Stimulated activated memory B cell treated with anti-CD40 and anti-IgM and Interleukin-4, amounts not matched to agents 10 μg/mL and 1 μg/mL and 100 μg/mL, for 72 hours (primary cell): ENCODE data around the gene DIP2C.
"Not testable (repeated sequence)": the region's sequence is repeated elsewhere in the genome, so short reads cannot be mapped to it uniquely, and the experiment has no call there.

Experiments used
- ATAC-seq: fragments of 150-1000 bp; cut with Tn5 transposase; 2 replicates; pipeline ENCODE4 v1.10.0; 2021
- H3K27ac Mint-ChIP-seq: one replicate; pipeline ENCODE4 v1.8.0; 2022; ENCODE audit warnings: mild to moderate bottlenecking, mixed read lengths
- H3K27me3 Mint-ChIP-seq: one replicate; pipeline ENCODE4 v1.8.0; 2022; ENCODE audit warnings: mixed read lengths
- H3K36me3 Mint-ChIP-seq: one replicate; pipeline ENCODE4 v1.8.0; 2022; ENCODE audit warnings: mixed read lengths
- H3K4me1 Mint-ChIP-seq: one replicate; pipeline ENCODE4 v1.8.0; 2022; ENCODE audit warnings: mixed read lengths
- H3K4me3 Mint-ChIP-seq: one replicate; pipeline ENCODE4 v1.8.0; 2022; ENCODE audit warnings: mild to moderate bottlenecking, moderate library complexity, mixed read lengths
- H3K9me3 Mint-ChIP-seq: one replicate; pipeline ENCODE4 v1.8.0; 2022; ENCODE audit warnings: mixed read lengths

DIP2C gene

DNA sequence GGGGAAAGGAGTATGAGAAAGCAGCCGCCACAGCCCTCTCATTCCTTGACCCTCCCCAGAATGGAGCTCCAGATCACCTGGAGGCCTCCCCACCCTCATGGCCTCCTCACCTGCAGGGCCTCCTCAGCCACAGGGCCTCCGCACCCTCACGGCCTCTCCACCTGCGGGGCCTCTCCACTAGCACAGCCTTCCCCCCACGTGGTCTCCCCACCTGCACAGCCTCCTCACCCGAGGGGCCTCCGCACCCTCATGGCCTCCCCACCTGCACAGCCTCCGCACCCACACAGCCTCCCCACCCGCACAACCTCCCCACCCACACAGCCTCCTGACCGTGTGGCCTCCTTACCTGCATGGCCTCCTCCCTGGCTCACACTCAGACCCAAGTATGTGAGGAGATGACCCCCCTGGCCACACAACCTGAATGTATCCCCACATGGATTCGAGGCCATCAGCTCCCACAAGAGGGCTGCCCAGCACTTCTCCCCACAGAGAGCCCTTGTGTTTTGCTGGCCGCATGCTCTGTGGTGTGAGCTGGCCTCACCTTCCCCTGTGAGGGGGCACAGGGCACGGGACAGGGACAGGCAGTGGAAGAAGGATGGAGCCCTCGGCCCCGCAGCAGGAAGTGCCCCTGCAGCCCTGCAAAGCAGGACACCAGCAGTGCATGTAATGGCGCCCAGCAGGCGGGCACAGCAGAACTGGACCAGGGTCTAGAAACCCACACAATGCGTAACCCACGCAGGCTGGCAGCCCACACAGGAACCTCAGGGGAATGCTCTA is 3.1 kb downstream of the DIP2C start:
- Mint-ChIP-seq H3K27ac (no peak overlapping the region), H3K36me3 (no peaks in the 10 kb centered on the region), H3K4me1 (no peaks in the 10 kb centered on the region), H3K9me3 (peaks cover 6% of the 10 kb centered on the region), H3K27me3 (peaks cover 64% of the 10 kb centered on the region), H3K4me3 (no peak overlapping the region)
- ATAC-seq: peak; percentile 64

DNA sequence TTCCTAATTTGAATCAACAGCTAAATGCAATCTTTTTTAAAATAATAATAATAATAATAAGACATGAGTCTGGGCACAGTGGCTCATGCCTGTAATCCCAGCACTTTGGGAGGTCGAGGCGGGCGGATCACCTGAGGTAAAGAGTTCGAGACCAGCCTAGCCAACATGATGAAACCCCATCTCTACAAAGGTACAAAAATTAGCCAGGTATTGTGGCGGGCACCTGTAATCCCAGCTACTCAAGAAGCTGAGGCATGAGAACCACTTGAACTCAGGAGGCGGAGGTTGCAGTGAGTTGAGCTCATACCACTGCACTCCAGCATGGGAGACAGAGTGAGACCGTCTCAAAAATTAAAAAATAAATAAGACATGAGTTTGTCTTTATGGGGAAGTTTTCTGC is 3.9 kb downstream of the DIP2C start:
- no peak overlapping the region for H3K4me3 Mint-ChIP-seq
- H3K9me3 Mint-ChIP-seq: peaks cover 6% of the 10 kb centered on the region
- H3K27ac Mint-ChIP-seq: no peak overlapping the region
- H3K4me1 Mint-ChIP-seq: no peaks in the 10 kb centered on the region
- H3K36me3 Mint-ChIP-seq: no peaks in the 10 kb centered on the region
- H3K27me3 Mint-ChIP-seq: peaks cover 57% of the 10 kb centered on the region
- ATAC-seq: no peak

DNA sequence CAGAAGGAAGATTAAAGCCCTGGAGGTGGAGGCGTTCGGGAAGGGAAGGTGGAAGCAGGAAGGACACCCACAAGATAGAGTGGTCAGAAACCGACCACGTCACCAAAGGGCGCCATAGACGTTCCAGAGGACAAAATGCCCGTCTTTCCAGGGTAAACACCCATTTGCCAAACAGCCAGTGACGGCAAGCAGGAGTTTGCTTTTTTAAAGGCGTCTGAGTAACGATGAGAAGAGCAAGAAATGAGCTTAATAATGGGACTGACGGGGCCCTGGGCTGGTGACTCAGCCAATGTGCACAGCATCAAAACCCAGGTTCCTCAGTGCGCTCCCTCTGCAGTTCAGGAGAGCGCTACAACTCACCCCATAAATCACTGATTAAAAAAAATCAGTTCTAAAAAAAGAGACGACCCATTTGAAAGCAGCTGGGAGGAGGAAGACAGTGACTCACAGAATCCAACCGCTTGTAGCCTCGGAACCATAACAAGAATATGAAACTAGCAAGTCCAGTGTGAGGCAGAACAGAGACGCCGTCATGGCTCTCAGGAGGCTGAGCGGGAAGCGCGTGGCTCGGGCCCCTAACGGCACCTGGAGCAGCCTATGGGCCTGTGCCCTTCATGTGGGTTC is 5.9 kb downstream of the DIP2C start:
- no peaks in the 10 kb centered on the region for H3K4me1 Mint-ChIP-seq
- H3K27me3 Mint-ChIP-seq: peaks cover 58% of the 10 kb centered on the region
- H3K4me3 Mint-ChIP-seq: no peak overlapping the region
- no peak overlapping the region for H3K27ac Mint-ChIP-seq
- ATAC-seq: no peak
- no peaks in the 10 kb centered on the region for H3K36me3 Mint-ChIP-seq
- H3K9me3 Mint-ChIP-seq: peaks cover 9% of the 10 kb centered on the region

DNA sequence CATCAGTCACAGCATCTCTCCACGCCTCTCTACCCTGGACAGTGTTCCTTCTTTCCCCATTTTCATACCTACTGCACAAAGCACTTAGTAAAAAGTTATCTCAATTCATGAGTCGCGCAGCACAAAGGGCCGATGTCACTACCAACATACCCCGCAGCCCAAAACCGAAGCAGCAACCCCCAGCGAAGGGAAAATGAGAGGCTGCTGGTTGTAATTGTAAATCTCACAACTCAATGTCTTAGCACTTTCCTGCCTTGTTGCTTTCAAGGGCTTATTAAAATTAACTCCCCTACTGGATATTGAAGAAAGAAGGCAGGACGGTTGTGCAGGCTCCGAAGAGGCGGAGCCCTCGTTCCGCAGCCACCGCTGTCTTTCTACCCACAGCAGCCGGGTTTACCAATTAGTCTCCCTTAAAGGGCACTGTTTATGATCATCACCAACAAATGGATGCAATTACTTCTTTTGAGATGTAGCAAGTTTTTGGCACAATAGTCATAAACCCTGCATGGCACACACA is 6.5 kb downstream of the DIP2C start:
- Mint-ChIP-seq H3K4me3 (no peak overlapping the region), H3K36me3 (no peaks in the 10 kb centered on the region), H3K27me3 (peaks cover 52% of the 10 kb centered on the region), H3K27ac (no peak overlapping the region), H3K4me1 (peaks cover 4% of the 10 kb centered on the region), H3K9me3 (peaks cover 9% of the 10 kb centered on the region)
- no peak for ATAC-seq

DNA sequence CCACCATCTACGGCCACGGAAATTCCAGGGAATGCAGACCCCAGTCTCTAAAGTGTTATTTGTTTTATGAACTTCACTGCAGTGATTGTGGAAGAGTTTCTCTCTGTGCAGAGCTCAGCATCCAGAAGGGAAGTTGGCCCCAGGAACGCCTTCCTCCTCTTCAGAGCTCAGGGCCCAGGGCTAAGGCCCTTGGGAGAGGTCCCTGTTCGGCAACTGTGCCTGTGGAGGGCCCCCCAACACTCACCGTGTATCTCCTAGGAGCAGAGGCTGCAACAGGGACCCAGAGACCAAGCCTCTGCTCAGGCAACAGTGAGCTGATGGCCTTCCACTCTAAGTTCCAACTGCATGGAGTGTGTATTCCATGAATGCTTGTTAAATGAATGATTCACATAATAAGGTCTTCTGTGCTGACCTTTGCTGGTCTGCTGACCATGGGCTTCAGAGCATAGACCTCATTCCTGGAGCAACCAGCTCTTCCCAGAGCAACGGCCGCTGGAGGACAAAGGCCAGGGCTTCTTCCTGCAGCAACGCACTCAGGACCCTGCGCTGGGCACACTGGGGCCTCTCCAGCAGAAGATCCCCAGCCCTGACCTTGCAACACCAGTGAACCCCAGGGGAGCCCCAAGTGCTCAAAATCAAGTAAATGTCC is 7.7 kb downstream of the DIP2C start:
- peaks cover 40% of the 10 kb centered on the region for H3K27me3 Mint-ChIP-seq
- H3K4me3 Mint-ChIP-seq: no peak overlapping the region
- peaks cover 8% of the 10 kb centered on the region for H3K4me1 Mint-ChIP-seq
- no peak for ATAC-seq
- peaks cover 9% of the 10 kb centered on the region for H3K9me3 Mint-ChIP-seq
- H3K36me3 Mint-ChIP-seq: no peaks in the 10 kb centered on the region
- H3K27ac Mint-ChIP-seq: no peak overlapping the region

DNA sequence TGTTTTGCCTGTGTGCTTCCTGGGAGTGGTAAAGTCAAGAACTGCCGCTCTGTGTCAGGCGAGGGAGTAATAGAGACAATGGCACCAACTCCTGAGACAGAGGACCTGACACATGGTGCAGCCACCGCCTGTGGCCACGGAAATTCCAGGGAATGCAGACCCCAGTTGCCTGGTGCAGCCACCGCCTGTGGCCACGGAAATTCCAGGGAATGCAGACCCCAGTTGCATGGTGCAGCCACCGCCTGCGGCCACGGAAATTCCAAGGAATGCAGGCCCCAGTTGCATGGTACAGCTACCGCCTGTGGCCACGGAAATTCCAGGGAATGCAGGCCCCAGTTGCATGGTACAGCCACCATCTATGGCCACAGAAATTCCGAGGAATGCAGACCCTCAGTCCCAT is 8.7 kb downstream of the DIP2C start:
- H3K27ac Mint-ChIP-seq: no peak overlapping the region
- no peaks in the 10 kb centered on the region for H3K36me3 Mint-ChIP-seq
- no peak overlapping the region for H3K4me3 Mint-ChIP-seq
- H3K4me1 Mint-ChIP-seq: peaks cover 8% of the 10 kb centered on the region
- H3K27me3 Mint-ChIP-seq: peaks cover 32% of the 10 kb centered on the region
- peaks cover 3% of the 10 kb centered on the region for H3K9me3 Mint-ChIP-seq
- ATAC-seq: no peak

DNA sequence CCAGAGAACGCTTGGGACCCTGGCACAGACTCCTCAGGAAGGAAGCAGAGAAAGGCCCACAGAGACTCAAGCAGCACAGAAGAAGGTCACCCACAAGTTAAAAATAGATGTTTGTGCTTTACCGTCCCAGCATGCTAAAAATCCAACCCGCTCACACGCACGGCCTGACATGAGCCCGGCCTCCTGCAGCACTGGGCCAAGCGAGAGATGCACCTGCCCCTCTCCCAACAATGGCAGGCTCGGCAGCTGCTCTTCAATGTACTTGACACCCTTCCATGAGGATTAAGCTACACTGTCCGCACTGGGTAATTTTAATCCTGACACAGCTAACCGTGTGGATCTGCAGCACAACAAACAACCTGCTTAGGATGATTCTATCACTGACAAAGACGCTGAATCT is 9.3 kb downstream of the DIP2C start:
- Mint-ChIP-seq H3K27ac (no peak overlapping the region), H3K27me3 (peaks cover 32% of the 10 kb centered on the region), H3K4me1 (peaks cover 8% of the 10 kb centered on the region), H3K36me3 (no peaks in the 10 kb centered on the region), H3K4me3 (no peak overlapping the region), H3K9me3 (peaks cover 3% of the 10 kb centered on the region)
- ATAC-seq: no peak

DNA sequence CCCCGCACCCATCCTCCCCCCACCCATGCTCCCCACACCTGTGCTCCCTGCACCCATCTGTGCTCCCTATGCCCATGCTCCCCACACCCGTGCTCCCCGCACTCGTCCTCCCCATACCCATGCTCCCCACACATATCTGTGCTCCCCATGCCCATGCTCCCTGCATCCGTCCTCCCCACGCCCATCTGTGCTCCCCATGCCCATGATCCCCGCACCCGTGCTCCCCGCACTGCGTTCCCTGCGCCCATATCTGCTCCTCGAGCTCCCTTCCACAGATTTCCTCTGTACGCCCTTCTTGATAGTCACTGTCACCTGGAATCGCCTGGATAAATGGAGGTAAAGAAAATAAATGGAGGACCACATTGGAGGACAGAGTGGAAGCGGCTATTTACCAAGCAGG is 9.9 kb downstream of the DIP2C start:
- peak; percentile 52 for ATAC-seq
- H3K4me3 Mint-ChIP-seq: no peak overlapping the region
- H3K36me3 Mint-ChIP-seq: no peaks in the 10 kb centered on the region
- peaks cover 32% of the 10 kb centered on the region for H3K27me3 Mint-ChIP-seq
- no peak overlapping the region for H3K27ac Mint-ChIP-seq
- H3K9me3 Mint-ChIP-seq: peaks cover 5% of the 10 kb centered on the region
- H3K4me1 Mint-ChIP-seq: peaks cover 8% of the 10 kb centered on the region

DNA sequence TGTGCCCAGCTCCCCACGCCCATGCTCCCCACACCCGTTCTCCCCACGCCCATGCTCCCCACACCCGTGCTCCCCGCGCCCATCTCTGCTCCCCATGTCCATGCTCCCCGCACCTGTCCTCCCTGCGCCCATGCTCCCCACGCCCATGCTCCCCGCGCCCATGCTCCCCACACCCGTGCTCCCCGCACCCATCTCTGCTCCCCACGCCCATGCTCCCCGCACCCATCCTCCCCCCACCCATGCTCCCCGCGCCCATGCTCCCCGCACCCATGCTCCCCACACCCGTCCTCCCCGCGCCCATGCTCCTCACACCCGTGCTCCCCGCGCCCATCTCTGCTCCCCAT is 10.8 kb downstream of the DIP2C start:
- H3K9me3 Mint-ChIP-seq, H3K4me3 Mint-ChIP-seq, H3K36me3 Mint-ChIP-seq, H3K27ac Mint-ChIP-seq, H3K4me1 Mint-ChIP-seq, ATAC-seq: not testable (repeated sequence)
- H3K27me3 Mint-ChIP-seq: peaks cover 31% of the 10 kb centered on the region

DNA sequence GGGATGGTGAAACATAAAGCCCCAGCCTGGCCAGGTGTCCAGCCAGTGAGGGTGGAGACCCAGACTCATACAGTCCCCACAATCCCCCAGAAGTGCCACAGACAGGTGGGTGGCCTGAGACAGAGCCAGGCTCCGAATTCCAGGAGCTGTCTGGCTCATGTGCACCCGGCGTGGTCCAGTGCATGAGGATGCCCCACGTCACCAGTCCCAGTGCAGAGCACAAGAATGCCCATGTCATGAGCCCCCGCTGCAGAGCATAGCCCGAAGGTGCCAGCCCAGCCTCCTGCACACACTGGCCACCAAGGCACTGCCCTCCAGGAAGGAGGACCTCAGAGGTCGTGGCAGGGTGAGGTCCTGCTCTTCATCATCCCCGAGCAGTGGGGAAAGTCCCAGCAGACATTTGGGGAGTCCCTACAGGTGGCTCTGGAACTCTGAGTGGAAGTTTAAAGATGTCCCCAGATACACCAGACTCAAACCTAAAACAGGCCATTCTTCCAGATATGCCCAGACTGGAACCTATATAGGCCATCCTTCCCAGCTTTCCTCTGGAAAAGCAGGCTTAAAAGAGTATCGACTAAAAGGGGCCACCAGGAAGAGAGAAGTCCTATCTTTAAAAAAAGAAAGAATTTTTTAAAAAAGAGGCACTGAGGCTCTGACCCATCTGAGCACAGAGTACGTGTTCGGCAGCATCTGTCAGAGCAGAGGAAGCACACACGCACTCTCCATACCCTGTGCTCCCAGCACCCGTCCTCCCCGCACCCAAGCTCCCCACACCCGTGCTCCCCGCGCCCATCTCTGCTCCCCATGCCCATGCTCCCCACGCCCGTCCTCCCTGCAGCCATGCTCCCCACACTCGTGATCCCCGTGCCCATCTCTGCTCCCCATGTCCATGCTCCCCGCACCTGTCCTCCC is 11.5 kb downstream of the DIP2C start:
- ATAC-seq: peak; percentile 47
- Mint-ChIP-seq H3K9me3 (peaks cover 8% of the 10 kb centered on the region), H3K36me3 (no peaks in the 10 kb centered on the region), H3K27ac (no peak overlapping the region), H3K27me3 (peaks cover 25% of the 10 kb centered on the region), H3K4me1 (peaks cover 8% of the 10 kb centered on the region), H3K4me3 (no peak overlapping the region)

DNA sequence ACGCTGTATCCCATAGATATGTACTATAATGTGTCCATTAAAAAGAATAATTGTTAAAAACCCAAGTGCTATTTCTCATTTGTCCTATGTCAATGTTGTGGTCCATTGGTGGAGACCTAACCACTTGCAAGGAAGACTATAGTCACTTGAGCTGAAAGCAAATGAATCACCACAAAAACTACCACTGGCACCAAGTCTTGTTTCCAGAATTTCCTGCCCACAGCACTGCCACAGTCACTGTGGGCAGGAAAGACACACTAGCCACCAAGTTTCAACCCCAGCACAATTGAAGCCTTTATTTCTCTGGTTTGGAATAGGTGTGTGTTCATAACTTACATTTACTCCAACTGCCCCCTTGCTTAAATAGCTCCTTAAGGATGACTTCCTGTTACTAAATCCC is 12.4 kb downstream of the DIP2C start:
- H3K9me3 Mint-ChIP-seq: peaks cover 8% of the 10 kb centered on the region
- no peak for ATAC-seq
- H3K27ac Mint-ChIP-seq: no peak overlapping the region
- H3K36me3 Mint-ChIP-seq: no peaks in the 10 kb centered on the region
- H3K4me1 Mint-ChIP-seq: peaks cover 8% of the 10 kb centered on the region
- no peak overlapping the region for H3K4me3 Mint-ChIP-seq
- peaks cover 17% of the 10 kb centered on the region for H3K27me3 Mint-ChIP-seq

DNA sequence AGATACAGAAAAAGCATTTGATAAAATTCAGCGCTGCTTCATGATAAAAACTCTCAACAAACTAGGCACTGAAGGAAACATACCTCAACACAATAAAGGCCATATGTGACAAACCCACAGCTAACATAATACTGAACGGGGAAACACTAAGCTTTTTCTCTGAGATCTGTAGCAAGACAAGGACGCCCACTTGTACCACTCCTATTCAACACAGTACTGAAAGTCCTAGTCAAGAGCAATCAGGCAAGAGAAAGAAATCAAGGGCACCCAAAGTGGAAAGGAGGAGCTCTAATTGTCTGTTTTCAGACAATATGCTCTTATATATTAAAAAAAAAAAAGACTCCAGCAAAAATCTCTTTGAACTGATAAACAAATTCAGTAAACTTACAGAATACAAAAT is 13.3 kb downstream of the DIP2C start:
- Mint-ChIP-seq H3K4me3 (no peak overlapping the region), H3K9me3 (peaks cover 12% of the 10 kb centered on the region), H3K36me3 (no peaks in the 10 kb centered on the region), H3K27me3 (peaks cover 20% of the 10 kb centered on the region), H3K27ac (no peak overlapping the region), H3K4me1 (peaks cover 8% of the 10 kb centered on the region)
- ATAC-seq: no peak

DNA sequence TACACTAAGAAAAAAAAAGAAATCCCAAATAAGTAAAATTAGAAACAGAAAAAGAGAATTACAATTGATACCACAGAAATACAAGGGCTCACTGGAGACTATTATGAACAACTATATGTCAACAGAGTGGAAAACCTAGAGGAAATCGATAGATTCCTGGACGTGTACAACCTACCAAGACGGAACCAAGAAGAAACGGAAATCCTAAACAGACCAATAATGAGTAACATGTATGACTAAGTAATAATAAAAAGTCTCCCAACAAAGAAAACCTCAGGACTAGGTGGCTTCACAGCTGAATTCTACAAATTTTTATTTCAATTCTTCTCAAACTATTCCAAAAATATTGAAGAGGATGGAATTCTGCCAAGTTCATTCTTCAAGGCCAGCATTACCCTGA is 13.9 kb downstream of the DIP2C start:
- Mint-ChIP-seq H3K36me3 (no peaks in the 10 kb centered on the region), H3K4me3 (no peak overlapping the region), H3K4me1 (peaks cover 8% of the 10 kb centered on the region), H3K27me3 (peaks cover 20% of the 10 kb centered on the region), H3K9me3 (peaks cover 15% of the 10 kb centered on the region), H3K27ac (no peak overlapping the region)
- ATAC-seq: no peak

DNA sequence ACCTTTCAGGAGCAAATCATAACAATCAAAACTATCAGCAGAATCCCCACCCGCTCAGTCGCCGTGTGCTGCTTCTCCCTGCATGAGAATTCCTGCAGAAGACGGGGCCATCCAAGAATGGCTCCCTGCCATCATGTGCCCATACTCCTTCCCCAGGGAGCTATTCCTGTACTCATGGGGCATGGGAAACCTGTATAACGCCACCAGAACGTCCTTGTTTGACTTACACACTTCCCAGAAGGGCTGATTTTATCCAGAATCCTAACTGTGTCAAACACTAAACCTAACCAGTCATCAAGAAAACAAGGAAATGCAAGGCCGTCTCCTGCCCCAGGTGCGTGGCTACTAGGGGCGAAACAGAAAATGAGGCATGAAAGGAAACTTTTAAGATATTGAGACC is 16.0 kb downstream of the DIP2C start:
- peaks cover 12% of the 10 kb centered on the region for H3K9me3 Mint-ChIP-seq
- H3K4me3 Mint-ChIP-seq: no peak overlapping the region
- no peaks in the 10 kb centered on the region for H3K36me3 Mint-ChIP-seq
- peaks cover 10% of the 10 kb centered on the region for H3K27me3 Mint-ChIP-seq
- no peak for ATAC-seq
- peaks cover 8% of the 10 kb centered on the region for H3K4me1 Mint-ChIP-seq
- no peak overlapping the region for H3K27ac Mint-ChIP-seq

DNA sequence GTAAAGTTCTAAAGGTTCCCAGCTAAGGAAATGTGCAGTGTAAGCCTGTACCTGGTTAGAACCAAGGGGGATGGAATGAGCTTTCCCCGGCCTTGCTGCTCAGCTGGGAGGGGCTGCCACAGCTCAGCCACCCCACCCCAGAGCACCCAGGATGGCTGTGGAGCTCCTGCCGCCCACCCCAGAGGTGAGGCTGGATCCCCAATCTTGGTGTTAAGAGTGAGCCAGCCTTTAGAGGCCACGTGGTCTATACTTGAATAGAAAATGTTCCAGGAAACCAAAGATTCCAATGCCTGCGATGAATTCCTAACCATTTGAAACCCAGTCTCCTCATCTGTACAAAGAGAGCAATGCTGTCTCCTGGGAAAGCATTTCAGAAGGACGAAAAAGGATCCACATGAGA is 16.5 kb downstream of the DIP2C start:
- no peak overlapping the region for H3K27ac Mint-ChIP-seq
- H3K27me3 Mint-ChIP-seq: peaks cover 10% of the 10 kb centered on the region
- peaks cover 4% of the 10 kb centered on the region for H3K4me1 Mint-ChIP-seq
- peaks cover 12% of the 10 kb centered on the region for H3K9me3 Mint-ChIP-seq
- no peaks in the 10 kb centered on the region for H3K36me3 Mint-ChIP-seq
- no peak for ATAC-seq
- no peak overlapping the region for H3K4me3 Mint-ChIP-seq
